Central memory CD8-positive, alpha-beta T cell (primary cell): ENCODE results near the gene IL15RA.
"Not testable (repeated sequence)": the region's sequence is repeated elsewhere in the genome, so short reads cannot be mapped to it uniquely, and the experiment has no call there.

Experiments
- ATAC-seq: fragments of 150-1000 bp; cut with Tn5 transposase; replicated peaks from 2 replicates; pipeline ENCODE4 v1.10.0; 2022; ENCODE audit warnings: mild to moderate bottlenecking, moderate FRiP score, moderate number of reproducible peaks; ENCODE audit not compliant: poor library complexity, severe bottlenecking; ENCODE audit errors: extremely low read depth
- DNase-seq, 2 donors: peaks; one replicate each; pipeline ENCODE4 v3.0.0; 2021; ENCODE audit warnings: low spot score in 2 of 2
- H3K27ac Mint-ChIP-seq: one replicate; pipeline ENCODE4 v1.8.0; 2022; ENCODE audit warnings: low read depth, mild to moderate bottlenecking, moderate library complexity, mixed read lengths
- H3K27me3 Mint-ChIP-seq: one replicate; pipeline ENCODE4 v1.8.0; 2022; ENCODE audit warnings: mixed read lengths
- H3K36me3 Mint-ChIP-seq: one replicate; pipeline ENCODE4 v1.8.0; 2022; ENCODE audit warnings: mild to moderate bottlenecking, moderate library complexity, mixed read lengths; ENCODE audit not compliant: insufficient read depth
- H3K4me1 Mint-ChIP-seq: one replicate; pipeline ENCODE4 v1.8.0; 2022; ENCODE audit warnings: mixed read lengths
- H3K4me3 Mint-ChIP-seq: one replicate; pipeline ENCODE4 v1.8.0; 2022; ENCODE audit warnings: mild to moderate bottlenecking, moderate library complexity, mixed read lengths
- H3K9me3 Mint-ChIP-seq: one replicate; pipeline ENCODE4 v1.8.0; 2022; ENCODE audit warnings: mixed read lengths

The IL15RA gene

GRCh38 chr10:5962358-5962940, 14.9 kb downstream of the IL15RA start:
- not testable (repeated sequence) for H3K27me3 Mint-ChIP-seq, DNase-seq, H3K4me1 Mint-ChIP-seq, H3K4me3 Mint-ChIP-seq, H3K27ac Mint-ChIP-seq, ATAC-seq, H3K9me3 Mint-ChIP-seq
- H3K36me3 Mint-ChIP-seq = peaks cover 13% of the 10 kb centered on the region

- no peak overlapping the region for H3K27ac Mint-ChIP-seq
- DNase-seq (no peak), ATAC-seq (no peak)
- H3K36me3 Mint-ChIP-seq = peaks cover 18% of the 10 kb centered on the region
- H3K9me3 Mint-ChIP-seq = no peaks in the 10 kb centered on the region
- no peaks in the 10 kb centered on the region for H3K27me3 Mint-ChIP-seq
- H3K4me1 Mint-ChIP-seq = no peaks in the 10 kb centered on the region
- H3K4me3 Mint-ChIP-seq = no peak overlapping the region
These were observed 15.8 kb downstream of the IL15RA start for GRCh38 chr10:5961405-5962100.

- not testable (repeated sequence) for H3K4me3 Mint-ChIP-seq, H3K4me1 Mint-ChIP-seq, ATAC-seq, H3K27me3 Mint-ChIP-seq, DNase-seq, H3K27ac Mint-ChIP-seq, H3K9me3 Mint-ChIP-seq
- H3K36me3 Mint-ChIP-seq = peaks cover 18% of the 10 kb centered on the region
These were observed 16.4 kb downstream of the IL15RA start for GRCh38 chr10:5960973-5961275.

DNA sequence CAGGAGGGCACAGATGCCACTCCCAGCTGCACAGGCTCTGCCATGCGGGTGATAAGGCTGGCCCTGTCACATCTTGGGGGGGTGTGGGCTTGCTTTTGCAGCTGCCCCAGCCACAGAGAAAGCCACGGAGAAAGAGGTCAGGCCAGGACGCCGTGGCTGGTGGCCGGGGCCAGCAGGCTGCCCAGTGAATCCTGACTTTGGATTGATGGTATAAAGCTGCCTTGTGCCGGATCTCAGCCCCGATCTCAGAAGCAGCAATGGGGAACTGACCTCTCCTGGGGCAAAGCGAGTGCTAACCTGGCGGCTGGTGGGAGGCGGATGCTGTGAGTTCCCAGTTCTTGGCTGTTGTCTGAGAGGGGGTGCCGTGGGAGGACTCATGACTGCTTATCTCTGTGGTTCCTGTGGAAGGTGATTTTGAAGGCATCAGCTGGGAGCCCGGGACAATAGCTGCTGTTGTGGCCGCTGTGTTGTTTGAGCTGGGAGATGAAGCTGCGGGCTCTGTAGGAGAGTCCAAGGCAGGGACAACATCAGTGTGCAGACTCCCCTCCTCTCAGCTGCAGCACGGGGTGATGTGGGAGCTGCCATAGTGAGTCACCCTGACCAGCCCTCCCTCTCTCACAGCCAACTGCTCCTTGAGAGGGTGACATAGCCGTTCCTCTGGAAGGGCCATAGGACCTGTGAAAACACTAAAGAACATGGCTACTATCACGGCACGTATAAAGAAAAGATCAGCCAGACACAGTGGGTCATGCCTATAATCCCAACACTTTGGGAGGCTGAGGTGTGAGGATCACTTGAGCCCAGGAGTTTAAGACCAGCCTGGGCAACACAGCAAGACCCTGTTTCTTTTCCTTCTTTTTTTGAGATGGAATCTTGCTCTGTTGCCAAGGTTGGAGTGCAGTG, 17.0 kb downstream of the IL15RA start:
- ATAC-seq (no peak), DNase-seq (no peak)
- Mint-ChIP-seq H3K36me3 (peaks cover 17% of the 10 kb centered on the region), H3K27me3 (no peaks in the 10 kb centered on the region), H3K4me3 (no peak overlapping the region), H3K9me3 (no peaks in the 10 kb centered on the region), H3K27ac (no peak overlapping the region), H3K4me1 (no peaks in the 10 kb centered on the region)

DNA sequence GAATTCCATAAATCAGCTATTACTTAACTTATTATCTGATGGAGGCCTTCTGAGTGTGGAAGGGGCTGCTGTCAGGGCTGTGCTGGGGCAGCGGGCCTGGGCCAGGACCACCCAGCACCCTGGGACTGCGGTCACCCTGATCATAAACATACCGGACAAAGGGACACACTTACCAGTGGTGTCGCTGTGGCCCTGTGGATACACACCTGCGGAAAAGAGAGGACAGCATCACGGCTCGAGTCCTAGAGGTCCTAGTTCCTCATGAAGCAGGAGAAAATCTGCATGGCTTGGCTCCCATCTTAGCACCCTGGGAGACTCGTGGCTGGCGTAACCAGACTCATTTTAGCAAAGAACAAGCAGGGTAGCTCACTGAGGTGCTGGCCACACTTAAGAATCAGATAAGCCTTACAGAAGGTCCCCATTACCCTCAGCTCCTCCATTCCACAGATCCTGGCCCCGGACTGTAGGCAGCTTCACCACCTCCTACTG, 17.7 kb downstream of the IL15RA start:
- no peak overlapping the region for H3K4me3 Mint-ChIP-seq
- ATAC-seq (no peak), DNase-seq (no peak)
- no peaks in the 10 kb centered on the region for H3K9me3 Mint-ChIP-seq
- H3K27me3 Mint-ChIP-seq = no peaks in the 10 kb centered on the region
- H3K27ac Mint-ChIP-seq = no peak overlapping the region
- H3K4me1 Mint-ChIP-seq = no peaks in the 10 kb centered on the region
- H3K36me3 Mint-ChIP-seq = peaks cover 20% of the 10 kb centered on the region

- no peaks in the 10 kb centered on the region for H3K27me3 Mint-ChIP-seq
- no peaks in the 10 kb centered on the region for H3K4me1 Mint-ChIP-seq
- no peak overlapping the region for H3K4me3 Mint-ChIP-seq
- DNase-seq = no peak
- H3K9me3 Mint-ChIP-seq = no peaks in the 10 kb centered on the region
- no peak overlapping the region for H3K27ac Mint-ChIP-seq
- ATAC-seq = no peak
- H3K36me3 Mint-ChIP-seq = peaks cover 21% of the 10 kb centered on the region
These were observed 18.2 kb downstream of the IL15RA start for GRCh38 chr10:5959142-5959541.

- H3K36me3 Mint-ChIP-seq = peaks cover 20% of the 10 kb centered on the region
- no peaks in the 10 kb centered on the region for H3K9me3 Mint-ChIP-seq
- no peak for ATAC-seq
- H3K4me3 Mint-ChIP-seq = no peak overlapping the region
- H3K27me3 Mint-ChIP-seq = no peaks in the 10 kb centered on the region
- no peaks in the 10 kb centered on the region for H3K4me1 Mint-ChIP-seq
- no peak overlapping the region for H3K27ac Mint-ChIP-seq
- no peak for DNase-seq
These were observed 18.7 kb downstream of the IL15RA start for GRCh38 chr10:5958675-5959074.

GRCh38 chr10:5958077-5958476, 19.3 kb downstream of the IL15RA start:
- no peaks in the 10 kb centered on the region for H3K9me3 Mint-ChIP-seq
- no peak overlapping the region for H3K4me3 Mint-ChIP-seq
- DNase-seq (no peak), ATAC-seq (no peak)
- no peaks in the 10 kb centered on the region for H3K27me3 Mint-ChIP-seq
- no peaks in the 10 kb centered on the region for H3K4me1 Mint-ChIP-seq
- H3K27ac Mint-ChIP-seq = no peak overlapping the region
- peaks cover 21% of the 10 kb centered on the region for H3K36me3 Mint-ChIP-seq

DNA sequence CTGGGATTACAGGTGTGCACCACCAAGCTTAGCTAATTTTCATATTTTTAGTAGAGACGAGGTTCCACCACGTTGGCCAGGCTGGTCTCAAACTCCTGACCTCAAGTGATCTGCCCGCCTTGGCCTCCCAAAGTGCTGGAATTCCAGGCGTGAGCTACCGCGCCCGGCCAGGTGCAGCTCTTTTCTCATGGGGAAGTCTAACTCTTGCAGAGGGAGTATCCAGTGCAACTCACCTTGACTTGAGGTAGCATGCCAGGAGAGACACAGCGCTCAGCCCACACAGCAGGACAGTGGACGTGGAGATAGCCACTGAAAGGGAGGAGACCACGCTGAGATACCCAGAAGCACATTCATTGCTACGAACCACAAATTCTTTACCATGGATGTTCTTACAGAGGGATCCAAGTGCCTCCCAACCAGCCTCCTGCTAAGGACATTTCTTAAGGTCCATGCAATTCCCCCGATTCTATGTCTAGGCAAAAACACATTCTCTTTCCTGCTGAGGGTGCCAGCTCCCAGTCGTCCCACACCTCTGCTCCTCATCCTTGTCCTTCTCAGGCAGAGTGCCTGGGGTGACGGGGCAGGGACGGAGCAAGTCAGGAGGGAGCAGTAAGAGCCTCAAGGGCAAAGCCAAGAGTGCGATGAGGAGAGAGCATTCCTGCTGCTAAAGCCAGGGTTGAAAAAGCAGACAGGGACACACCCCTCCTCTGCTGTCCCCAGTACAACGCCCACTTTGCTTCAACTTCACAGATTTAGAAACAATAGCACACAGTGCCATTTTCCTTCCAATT, 21.0 kb downstream of the IL15RA start:
- Mint-ChIP-seq H3K9me3 (no peaks in the 10 kb centered on the region), H3K4me3 (no peak overlapping the region), H3K27ac (no peak overlapping the region), H3K27me3 (no peaks in the 10 kb centered on the region), H3K36me3 (peaks cover 26% of the 10 kb centered on the region), H3K4me1 (no peaks in the 10 kb centered on the region)
- DNase-seq = no peak
- no peak for ATAC-seq

GRCh38 chr10:5953676-5954075, 23.7 kb downstream of the IL15RA start:
- H3K27ac Mint-ChIP-seq = no peak overlapping the region
- H3K9me3 Mint-ChIP-seq = no peaks in the 10 kb centered on the region
- H3K4me1 Mint-ChIP-seq = no peaks in the 10 kb centered on the region
- H3K4me3 Mint-ChIP-seq = no peak overlapping the region
- DNase-seq (no peak), ATAC-seq (no peak)
- no peaks in the 10 kb centered on the region for H3K27me3 Mint-ChIP-seq
- H3K36me3 Mint-ChIP-seq = peaks cover 22% of the 10 kb centered on the region

DNA sequence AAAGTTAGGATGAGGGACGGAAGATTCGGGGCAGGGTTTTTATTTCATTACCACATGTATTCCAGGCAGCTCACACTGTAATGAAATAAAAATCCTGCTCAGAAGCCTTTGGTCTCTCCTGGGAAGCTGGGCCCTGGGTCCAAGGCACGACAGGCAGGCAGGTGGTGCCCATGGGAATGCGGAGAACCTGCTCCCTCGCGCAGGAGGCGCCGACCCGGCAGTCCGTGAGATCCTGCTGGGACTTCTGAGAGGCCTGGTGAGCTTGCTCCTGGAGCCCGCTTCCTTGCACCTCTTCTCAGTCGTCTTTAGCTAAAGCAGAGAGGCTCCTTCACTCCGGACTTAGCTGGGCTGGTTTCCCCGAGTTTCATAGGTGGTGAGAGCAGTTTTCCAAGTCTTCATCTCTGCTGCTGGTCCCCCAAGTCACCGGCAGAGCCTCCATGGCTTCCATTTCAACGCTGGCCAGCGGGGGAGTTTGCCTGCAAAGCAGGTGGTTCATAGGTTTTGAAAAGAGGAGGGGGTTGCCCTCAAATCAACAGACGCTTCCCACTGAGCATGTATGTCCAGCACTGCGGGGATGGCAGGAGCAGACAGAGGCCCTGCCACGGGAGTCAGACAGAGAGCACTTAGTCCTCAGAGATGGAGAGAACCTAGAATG, 24.5 kb downstream of the IL15RA start:
- no peaks in the 10 kb centered on the region for H3K27me3 Mint-ChIP-seq
- ATAC-seq (no peak), DNase-seq (no peak)
- H3K9me3 Mint-ChIP-seq = no peaks in the 10 kb centered on the region
- no peak overlapping the region for H3K27ac Mint-ChIP-seq
- peaks cover 21% of the 10 kb centered on the region for H3K36me3 Mint-ChIP-seq
- H3K4me3 Mint-ChIP-seq = no peak overlapping the region
- H3K4me1 Mint-ChIP-seq = no peaks in the 10 kb centered on the region
